ENCODE data around the gene DDX3X.

Gene DDX3X

DNA sequence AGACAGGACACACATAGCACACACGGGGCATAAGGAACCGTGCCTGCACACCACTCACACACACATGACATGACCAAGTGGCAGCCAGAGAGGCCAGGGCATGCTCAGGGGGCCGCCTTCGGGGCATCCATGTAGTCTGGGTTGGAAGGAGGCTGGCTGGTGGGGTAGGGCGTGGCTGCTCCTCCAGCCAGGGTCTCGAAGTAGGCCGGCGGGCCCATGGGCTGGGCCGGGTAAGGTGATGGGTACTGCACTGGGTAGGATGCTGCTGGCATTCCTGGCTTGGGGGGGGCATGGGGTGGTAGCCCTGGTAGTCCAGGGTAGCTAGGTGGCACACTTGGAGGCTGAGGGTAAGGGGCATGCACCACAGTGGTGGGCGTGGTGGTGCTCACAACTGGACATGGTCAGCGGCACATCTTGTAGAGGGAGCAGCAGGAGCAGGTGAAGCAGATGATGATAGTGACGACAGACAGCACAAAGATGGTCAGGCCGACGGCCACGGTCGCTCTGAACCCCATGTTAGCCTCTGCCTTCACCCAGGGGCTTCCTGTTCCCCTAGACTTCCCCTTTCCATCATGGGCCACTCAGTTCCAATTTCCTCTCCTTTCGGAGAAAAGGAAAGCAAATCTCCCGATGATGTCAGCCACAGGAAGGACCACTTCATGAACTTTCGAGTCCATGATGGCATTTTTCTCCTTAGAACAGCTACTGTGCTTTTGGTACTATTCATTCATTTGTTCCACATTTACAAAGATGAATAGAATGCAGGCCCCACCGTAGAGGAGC is 10.9 kb upstream of the DDX3X start:
- in situ Hi-C loops (cut with HindIII; ENCODE audit: low pct_ligation_motif_present, low pct_unique_long_range_greater_than_20kb, low sequenced_read_pairs) = no loop called here
- DNase-seq = no peak

DNA sequence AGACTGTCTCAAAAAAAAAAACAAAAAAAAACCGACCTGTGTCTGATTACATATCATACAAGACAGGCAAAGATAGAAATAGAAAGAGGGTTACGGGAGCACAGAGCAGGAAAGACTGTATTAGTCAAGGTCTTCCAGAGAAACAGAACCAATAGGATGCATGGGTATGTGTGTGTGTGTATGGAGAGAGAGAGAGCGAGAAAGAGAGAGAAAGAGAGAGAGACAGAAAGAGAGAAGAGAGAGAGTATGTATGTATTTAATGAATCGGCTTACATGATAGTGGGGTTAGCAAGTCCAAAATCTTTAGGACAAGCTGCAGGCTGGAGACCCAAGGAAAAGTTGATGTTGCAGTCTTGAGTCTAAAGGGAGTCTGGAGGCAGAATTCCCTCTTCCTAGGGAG is 7.5 kb upstream of the DDX3X start:
- in situ Hi-C loops (cut with HindIII; ENCODE audit: low pct_ligation_motif_present, low pct_unique_long_range_greater_than_20kb, low sequenced_read_pairs) = no loop called here

DNA sequence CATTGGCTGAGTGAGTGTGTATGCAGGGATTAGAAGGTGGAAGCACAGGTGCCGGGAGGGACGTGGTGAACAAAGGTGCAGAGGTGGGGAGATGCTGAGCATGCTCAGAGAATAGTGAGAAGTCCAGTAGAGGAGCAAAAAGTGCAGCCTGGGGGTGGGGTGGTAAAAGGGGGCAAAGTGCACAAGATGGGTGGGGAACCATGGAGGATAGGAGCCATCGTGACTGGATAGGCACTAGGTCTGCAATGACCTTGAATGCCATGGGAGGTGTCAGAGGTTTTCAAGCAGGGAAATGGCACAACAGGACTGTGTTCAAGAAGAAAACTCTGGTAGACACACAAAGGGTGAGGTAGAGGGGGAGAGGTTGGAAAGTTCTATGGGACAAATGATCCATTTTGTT is 6.6 kb upstream of the DDX3X start:
- no peak for DNase-seq
- in situ Hi-C loops (cut with HindIII; ENCODE audit: low pct_ligation_motif_present, low pct_unique_long_range_greater_than_20kb, low sequenced_read_pairs) = no loop called here

More for the DNA sequence above, 7.5 kb upstream of the DDX3X start:
- DNase-seq = no peak

DNA sequence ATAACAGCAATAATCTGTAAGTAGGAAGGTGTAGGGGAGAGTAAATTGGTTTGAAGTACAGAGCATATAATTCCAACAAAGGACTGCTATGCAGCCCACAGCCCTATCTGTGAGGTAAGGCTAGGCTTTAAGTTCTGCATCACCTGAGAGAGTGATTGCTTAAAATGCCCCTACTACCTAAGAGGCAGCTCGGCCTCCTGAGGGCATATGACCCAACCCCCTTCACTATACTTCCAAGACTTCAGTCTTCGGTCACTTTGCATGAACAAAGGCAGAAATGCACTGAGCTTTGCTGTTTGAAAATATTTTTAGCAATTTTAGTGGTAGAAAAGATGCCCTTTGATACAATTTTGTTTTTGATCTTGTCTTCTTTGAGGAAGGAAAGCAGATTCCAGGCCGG is 4.9 kb upstream of the DDX3X start:
- DNase-seq = no peak
- in situ Hi-C loops (cut with HindIII; ENCODE audit: low pct_ligation_motif_present, low pct_unique_long_range_greater_than_20kb, low sequenced_read_pairs) = no loop called here

DNA sequence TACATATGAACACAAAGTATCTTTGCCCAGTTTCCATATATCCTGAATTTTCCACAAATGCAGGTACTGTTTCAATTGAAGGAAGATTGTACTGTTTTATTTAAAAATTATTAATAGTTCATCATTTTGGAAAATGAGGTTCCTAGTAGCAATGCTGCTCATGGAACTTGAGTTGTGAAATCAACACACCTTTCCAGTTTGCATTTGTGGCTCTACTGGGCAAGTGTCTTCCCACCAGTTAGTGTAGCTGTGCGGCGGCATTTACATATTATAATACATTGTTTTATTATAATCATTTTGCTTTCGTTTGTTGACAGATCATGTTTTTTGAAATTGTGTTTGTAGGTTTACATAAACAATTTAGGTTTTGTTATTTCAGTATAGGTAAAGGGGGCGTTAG is 2.0 kb upstream of the DDX3X start:
- no peak for DNase-seq
- in situ Hi-C loops (cut with HindIII; ENCODE audit: low pct_ligation_motif_present, low pct_unique_long_range_greater_than_20kb, low sequenced_read_pairs) = no loop called here

DNA sequence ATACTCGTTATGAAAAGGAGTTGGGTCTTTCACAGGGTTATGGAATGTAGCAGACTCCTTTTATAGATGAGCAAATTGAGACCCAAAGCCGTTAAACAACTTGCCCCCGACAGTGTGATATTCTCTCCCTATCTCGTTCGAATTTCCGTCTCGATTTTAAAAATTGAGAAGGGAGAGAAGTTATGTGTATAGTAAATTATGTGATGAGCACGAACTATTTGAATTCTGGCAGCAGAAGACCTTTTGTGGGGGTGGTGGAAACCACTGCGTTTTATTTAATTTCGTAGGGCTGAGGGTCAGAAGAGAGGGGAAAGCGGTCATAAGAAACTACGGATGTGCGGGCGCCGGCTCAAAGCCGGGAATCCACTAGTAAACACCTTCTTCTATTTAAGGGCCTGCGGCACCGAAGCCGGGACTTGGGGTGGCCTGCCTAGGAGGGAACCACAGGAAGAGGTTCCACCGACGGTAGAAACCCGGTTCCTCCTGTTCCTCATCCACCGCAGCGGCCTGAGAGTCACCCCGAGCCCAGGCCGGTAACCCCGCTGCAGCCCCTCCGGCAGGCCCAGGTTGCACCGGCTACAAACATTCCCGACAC is 1.5 kb upstream of the DDX3X start:
- DNase-seq = no peak
- in situ Hi-C loops (cut with HindIII; ENCODE audit: low pct_ligation_motif_present, low pct_unique_long_range_greater_than_20kb, low sequenced_read_pairs) = no loop called here

DNA sequence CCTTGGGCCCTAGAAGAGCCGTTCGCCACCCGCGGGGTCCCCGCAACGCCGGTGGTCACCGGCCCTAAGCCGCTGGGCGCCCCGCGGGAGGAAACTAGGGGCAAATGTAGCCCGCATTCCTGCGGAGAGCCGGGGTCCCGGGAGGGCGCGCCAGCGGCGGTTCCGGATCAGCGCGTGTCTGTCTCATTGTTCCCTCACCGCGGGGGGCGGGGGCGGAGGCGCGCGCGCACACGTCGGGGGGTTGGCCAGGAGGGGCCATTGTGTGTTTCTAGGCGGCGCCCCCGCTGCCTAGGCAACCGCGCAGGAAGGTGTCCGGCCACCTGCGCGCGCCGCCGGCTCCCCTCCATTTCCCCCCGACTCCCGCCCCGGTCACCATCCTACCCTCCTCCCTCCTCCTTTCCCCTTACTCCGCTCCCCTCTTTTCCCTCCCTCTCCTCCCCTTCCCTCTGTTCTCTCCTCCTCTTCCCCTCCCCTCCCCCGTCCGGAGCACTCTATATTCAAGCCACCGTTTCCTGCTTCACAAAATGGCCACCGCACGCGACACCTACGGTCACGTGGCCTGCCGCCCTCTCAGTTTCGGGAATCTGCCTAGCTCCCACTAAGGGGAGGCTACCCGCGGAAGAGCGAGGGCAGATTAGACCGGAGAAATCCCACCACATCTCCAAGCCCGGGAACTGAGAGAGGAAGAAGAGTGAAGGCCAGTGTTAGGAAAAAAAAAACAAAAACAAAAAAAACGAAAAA is 789 bp upstream of the DDX3X start:
- in situ Hi-C loops (cut with HindIII; ENCODE audit: low pct_ligation_motif_present, low pct_unique_long_range_greater_than_20kb, low sequenced_read_pairs) = no loop called here
- peak; percentile 79 for DNase-seq

DNA sequence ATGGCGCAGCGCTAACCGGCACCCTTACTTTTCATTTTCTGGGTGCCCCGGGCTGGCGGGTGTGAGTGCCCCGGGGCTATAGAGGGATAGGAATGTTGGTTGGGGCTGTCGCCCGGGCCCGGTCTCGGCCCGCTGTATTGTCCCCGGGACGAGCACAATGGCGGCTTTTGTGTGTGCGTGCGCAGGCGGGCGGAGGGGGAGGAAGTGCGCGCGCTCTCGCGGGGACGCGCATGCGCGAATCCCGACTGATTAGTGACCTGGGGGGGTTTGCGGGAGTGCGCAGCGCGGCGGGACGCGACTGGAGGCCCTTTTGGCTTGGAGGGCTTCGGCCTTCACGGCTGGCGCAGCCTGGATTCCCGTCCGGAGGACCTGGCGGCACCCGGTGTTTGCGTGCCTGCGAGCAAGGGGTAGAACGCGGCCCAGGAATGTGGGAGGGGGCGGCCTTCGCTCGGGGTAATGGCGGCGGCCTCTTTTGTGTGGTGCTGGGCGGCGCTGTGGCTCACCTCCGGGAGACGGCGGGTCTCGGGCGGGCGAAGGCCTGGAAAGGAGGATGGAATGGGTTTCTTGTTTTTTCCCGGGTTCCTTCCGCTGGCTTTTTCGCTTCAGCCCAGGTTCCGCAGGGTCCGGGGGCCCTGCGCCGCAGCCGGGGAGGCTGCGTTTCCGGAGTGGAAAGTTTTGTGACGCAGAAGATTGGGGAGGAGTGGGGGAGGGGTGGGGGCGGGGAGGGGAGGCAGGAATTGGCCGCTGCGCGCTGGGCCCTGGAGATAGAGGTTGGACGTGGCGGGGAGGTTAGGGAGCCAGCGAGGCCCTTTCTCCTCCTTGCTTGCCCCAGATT is 618 bp downstream of the DDX3X start:
- in situ Hi-C loops (cut with HindIII; ENCODE audit: low pct_ligation_motif_present, low pct_unique_long_range_greater_than_20kb, low sequenced_read_pairs) = no loop called here
- DNase-seq = peak; percentile 48

DNA sequence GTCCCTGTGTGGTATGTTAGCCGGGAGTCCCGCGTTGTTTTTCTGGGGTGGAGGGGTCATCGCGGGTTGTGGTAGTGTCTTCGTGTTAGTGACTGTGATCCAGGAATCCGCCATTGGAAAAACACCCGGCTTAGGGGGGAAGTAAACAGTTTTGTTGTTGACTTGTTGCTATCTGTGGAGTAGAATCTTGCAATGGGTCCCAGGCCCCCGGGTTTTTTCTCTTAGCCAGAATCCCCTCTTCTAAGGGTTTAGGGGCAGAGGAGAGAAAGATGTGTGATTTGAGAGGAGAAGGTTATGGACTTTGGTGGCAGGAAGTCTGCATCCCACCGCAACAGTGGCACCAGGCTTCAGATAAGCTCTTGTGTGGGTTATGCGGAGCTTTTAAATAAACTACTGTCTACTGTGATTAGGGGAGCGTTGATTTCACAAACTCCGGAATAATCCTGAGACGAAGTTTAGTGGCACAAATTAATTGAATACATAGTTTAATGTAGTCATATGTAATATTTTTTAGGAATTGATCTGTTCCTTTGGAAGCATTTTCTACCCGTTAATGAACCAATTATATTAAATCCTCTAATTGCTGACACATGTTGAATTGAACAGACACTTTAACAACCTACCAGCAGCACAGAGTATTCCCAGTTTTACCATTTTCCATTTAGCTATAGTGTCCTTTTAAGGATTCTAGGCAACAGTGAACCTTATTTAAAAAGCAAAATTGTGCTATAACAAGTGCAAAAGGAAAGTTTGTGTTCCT is 1.4 kb downstream of the DDX3X start:
- in situ Hi-C loops (cut with HindIII; ENCODE audit: low pct_ligation_motif_present, low pct_unique_long_range_greater_than_20kb, low sequenced_read_pairs) = no loop called here
- DNase-seq = no peak

DNA sequence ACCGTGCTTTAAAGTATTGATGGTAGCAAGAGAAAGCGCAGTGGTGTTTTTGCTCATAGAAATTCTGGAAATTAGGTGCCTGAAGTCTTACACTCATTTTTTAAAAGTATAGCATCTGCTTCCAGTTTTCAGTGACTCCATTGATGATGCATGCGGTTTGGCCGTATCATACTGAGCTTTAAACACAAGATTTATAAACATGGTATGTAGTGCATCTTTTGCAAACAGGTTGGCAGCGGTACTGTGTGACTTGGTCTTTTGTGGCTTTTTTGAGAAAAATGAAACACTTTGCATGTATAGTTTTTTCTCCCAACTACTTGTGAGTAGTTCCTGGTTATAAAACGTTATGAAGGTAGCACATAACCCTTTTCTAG is 2.0 kb downstream of the DDX3X start:
- no peak for DNase-seq
- in situ Hi-C loops (cut with HindIII; ENCODE audit: low pct_ligation_motif_present, low pct_unique_long_range_greater_than_20kb, low sequenced_read_pairs) = no loop called here

DNA sequence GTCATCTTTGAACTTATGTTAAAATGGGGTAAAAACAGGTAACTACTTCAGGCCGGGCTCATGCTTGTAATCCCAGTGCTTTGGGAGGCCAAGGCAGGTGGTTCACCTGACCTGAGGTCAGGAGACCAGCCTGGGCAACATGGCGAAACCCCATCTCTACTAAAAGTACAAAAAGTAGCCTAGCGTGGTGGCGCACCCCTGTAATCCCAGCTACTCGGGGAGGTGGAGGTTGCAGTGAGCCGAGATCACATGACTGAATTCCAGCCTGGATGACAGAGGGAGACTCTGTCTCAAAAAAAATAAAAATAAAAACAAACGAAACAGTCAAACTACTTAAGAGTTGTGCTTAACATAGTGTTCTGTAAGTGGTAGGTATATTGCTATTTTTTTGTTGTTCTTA is 2.5 kb downstream of the DDX3X start:
- DNase-seq = no peak
- in situ Hi-C loops (cut with HindIII; ENCODE audit: low pct_ligation_motif_present, low pct_unique_long_range_greater_than_20kb, low sequenced_read_pairs) = no loop called here

DNA sequence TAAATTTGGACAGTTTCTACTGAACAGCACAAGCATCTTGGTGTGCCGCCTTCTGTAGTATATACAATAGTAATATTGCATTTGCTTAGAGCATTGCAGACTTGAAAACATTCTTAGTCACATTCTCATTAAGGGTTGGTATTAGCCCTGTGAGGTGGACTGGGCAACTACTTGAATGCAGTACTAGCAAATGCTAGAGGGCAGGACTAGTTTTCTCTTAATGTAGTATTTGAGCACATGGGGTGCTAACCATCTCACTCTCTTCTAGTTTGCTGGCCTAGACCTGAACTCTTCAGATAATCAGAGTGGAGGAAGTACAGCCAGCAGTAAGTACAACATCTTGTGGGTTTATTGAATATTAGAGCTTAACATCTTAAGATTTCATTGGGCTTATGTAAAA is 3.2 kb downstream of the DDX3X start:
- in situ Hi-C loops (cut with HindIII; ENCODE audit: low pct_ligation_motif_present, low pct_unique_long_range_greater_than_20kb, low sequenced_read_pairs) = no loop called here
- no peak for DNase-seq

DNA sequence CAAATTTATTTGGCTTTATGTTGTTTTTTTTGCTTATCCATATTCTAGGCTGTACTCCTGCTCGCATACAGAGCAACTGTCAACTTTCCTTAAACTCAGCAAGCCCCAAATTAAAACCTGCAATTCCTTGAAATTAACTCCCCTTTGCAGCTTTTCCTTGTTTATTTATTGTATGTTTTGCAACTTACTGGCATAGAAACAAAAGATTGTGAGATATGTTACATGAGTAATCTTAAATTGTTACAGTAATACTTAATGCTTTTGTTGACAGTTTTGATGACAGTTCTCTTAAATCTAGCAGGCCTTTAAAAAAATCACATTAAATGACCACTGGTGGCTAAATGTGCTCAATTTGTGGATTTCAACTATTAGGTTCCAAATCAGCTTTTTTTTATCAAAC is 4.5 kb downstream of the DDX3X start:
- in situ Hi-C loops (cut with HindIII; ENCODE audit: low pct_ligation_motif_present, low pct_unique_long_range_greater_than_20kb, low sequenced_read_pairs) = no loop called here
- DNase-seq = no peak

DNA sequence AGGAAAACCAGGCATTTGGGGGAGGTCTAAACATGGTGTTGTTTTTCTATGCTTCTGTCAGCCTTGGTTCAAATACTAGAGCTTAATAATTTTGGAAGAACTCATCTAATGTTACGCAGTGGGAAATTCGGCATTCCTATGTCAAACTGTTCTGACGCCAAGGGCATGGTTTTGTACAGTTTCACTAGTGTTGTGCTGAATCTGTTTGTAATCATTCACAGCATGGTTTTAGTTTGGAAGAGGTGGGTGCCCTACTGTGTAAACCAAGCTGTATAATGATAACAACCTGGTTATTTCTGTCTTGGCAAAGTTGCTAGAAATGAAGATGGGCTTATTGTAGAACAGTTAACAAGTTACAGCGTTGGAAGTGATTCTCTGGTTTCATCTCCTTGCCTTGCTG is 5.2 kb downstream of the DDX3X start:
- in situ Hi-C loops (cut with HindIII; ENCODE audit: low pct_ligation_motif_present, low pct_unique_long_range_greater_than_20kb, low sequenced_read_pairs) = no loop called here
- DNase-seq = no peak

DNA sequence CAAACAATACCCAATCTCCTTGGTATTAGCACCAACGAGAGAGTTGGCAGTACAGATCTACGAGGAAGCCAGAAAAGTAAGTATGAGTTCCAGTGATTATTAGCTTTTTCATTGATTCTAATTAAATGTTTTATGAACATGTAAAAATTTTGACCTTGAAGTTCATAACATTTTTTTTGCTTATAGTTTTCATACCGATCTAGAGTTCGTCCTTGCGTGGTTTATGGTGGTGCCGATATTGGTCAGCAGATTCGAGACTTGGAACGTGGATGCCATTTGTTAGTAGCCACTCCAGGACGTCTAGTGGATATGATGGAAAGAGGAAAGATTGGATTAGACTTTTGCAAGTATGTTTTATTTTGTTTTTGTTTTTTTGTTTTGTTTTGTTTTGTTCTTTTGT is 10.1 kb downstream of the DDX3X start:
- DNase-seq = no peak
- in situ Hi-C loops (cut with HindIII; ENCODE audit: low pct_ligation_motif_present, low pct_unique_long_range_greater_than_20kb, low sequenced_read_pairs) = no loop called here

DNA sequence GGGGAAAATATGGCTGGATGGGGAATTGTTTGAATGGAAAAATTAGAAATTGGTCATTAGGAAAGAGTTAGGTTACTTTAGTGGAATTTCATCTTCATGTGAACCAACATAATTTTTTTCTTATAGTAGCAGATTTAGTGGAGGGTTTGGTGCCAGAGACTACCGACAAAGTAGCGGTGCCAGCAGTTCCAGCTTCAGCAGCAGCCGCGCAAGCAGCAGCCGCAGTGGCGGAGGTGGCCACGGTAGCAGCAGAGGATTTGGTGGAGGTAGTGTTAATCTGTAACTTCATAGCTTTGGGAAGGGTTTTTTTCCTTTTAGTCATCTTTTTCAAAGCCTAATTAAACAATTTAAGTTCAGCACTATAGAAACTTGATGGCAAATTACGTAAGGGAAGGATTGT is 13.2 kb downstream of the DDX3X start:
- in situ Hi-C loops (cut with HindIII; ENCODE audit: low pct_ligation_motif_present, low pct_unique_long_range_greater_than_20kb, low sequenced_read_pairs) = no loop called here
- no peak for DNase-seq

DNA sequence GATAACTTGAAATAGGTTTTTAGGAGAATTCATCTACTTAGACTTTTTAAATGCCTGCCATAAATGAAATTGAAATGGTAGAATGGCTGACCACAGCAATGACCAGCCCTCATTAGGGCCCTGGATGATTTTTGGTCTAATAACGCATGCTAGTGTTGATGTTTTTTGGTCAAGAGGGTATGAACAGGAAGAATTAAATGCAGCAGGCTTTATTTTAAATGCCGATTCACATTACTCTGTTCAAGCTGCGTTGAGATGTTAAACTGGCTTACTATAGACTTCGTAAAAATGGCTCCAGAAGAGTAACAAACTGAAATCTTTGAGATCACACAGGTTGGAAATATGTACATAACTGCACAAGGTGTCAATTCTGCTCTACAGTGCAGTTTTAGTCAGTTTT is 14.6 kb downstream of the DDX3X start:
- DNase-seq = no peak
- in situ Hi-C loops (cut with HindIII; ENCODE audit: low pct_ligation_motif_present, low pct_unique_long_range_greater_than_20kb, low sequenced_read_pairs) = no loop called here

DNA sequence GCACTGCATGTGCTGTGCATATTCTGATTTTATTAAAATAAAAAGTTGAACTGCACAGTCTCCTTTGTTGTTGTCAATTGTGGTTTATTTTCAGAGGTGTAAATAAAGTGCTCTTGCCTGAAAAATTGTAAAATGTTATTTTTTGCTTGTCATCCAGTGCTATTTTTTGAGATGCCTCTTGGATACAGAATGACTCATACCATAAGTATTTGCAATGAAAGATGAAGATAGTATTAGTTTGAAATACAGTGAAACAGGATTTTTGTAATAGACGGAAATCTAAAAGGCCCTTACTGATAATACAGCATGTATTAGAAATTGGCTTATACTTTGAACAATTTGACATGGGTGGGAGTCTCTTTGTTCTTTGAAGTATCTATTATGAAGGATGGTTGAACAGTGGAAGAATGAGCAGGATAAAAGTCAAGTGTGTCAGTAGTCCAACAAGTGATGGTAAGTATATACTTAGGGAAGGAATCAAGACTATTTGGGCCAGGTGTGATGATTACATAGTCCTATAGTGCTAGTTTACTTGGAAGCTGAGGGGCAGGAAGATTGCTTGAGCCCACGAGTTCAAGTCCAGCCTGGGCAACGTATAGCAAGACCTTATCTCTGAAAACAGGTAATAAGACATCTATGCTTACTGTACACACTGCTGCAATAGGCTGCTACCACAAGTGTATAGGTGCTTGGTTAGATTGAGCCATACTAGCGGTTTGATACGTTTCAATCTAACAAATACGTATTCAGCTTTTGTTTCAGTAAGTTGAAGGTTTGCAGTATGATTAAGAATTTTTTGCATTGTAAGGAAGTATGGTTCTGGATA is 16.4 kb downstream of the DDX3X start:
- no peak for DNase-seq
- in situ Hi-C loops (cut with HindIII; ENCODE audit: low pct_ligation_motif_present, low pct_unique_long_range_greater_than_20kb, low sequenced_read_pairs) = no loop called here

All from ACHN (cell line).